T-helper 1 cell treated with Interleukin-12 subunit alpha and Interleukin-12 subunit beta and Interleukin-4 antibody, amounts not matched to agents 30 ng/mL and 1 ng/mL, for 36 hours (primary cell): Measurements from ENCODE around the gene FCHSD2. TPM values are rescaled to one million over a fixed set of nuclear protein-coding genes. Genes with fewer than 3 reads are reported as not detected.

Source experiments
- intact Hi-C: fragments of 100-400 bp; cut with micrococcal nuclease; formaldehyde crosslinking; loops from one replicate; pipeline ENCODE4 v1.15.1; 2024
- total RNA-seq: library from RNA; stranded (reverse); gene quantifications from 2 replicates; pipeline ENCODE4 v1.2.3, GENCODE V29; 2022

The FCHSD2 gene
- total RNA-seq, 1 donor from 2014 or later: 62.6 TPM

- intact Hi-C loops: no loop called here
Observed at GRCh38 chr11:73173755-73174494, 31.8 kb upstream of the FCHSD2 start.

GRCh38 chr11:73172992-73173656, 31.0 kb upstream of the FCHSD2 start:
- intact Hi-C loops: no loop called here

GRCh38 chr11:73171436-73172161, 29.5 kb upstream of the FCHSD2 start:
- intact Hi-C loops: no loop called here

- intact Hi-C loops: no loop called here
Observed at GRCh38 chr11:73170140-73170539, 28.0 kb upstream of the FCHSD2 start.

- intact Hi-C loops: no loop called here
Observed at GRCh38 chr11:73168925-73169579, 26.9 kb upstream of the FCHSD2 start.

- intact Hi-C loops: no loop called here
Observed at GRCh38 chr11:73167363-73167954, 25.3 kb upstream of the FCHSD2 start.

DNA sequence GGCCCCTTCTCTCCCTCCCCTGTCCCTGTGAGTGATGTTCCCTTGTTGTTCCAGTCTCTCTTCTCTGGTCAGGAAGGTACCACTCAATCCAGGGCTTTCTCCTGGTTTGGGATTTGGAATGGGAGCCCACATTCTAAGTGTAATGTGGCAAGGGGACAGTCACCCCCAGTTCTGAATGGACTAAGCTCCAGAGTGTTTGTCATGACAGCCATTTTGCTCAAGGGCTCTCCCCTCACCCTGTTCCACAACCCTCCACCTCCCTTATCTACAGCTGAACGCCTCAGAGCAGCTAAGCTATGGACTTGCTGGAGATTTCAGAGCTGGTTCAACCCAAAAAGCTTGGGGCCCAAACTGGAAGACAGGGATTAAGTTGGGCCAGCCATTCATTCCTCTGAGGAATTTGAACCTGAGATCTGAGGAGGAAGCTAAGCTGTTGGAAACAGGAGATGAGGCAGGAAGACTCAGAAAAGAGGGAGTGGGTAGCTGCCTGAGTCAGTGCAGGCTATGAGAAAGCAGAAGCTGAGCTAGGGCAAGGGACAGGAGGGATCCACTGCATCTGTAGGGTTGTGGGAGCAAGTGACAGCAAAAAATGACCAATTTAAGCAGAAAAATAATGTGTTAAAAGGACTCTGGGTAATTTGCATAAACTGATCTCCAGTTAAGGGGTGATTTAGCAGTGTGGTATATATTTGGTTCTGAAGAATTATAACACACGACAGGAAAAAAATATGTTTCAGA, 22.9 kb upstream of the FCHSD2 start:
- intact Hi-C loops: no loop called here

GRCh38 chr11:73163638-73164174, 21.6 kb upstream of the FCHSD2 start:
- intact Hi-C loops: no loop called here

GRCh38 chr11:73162196-73162740, 20.1 kb upstream of the FCHSD2 start:
- intact Hi-C loops: no loop called here

GRCh38 chr11:73160005-73160760, 18.1 kb upstream of the FCHSD2 start:
- intact Hi-C loops: no loop called here

- intact Hi-C loops: no loop called here
Observed at GRCh38 chr11:73159297-73159696, 17.2 kb upstream of the FCHSD2 start.

DNA sequence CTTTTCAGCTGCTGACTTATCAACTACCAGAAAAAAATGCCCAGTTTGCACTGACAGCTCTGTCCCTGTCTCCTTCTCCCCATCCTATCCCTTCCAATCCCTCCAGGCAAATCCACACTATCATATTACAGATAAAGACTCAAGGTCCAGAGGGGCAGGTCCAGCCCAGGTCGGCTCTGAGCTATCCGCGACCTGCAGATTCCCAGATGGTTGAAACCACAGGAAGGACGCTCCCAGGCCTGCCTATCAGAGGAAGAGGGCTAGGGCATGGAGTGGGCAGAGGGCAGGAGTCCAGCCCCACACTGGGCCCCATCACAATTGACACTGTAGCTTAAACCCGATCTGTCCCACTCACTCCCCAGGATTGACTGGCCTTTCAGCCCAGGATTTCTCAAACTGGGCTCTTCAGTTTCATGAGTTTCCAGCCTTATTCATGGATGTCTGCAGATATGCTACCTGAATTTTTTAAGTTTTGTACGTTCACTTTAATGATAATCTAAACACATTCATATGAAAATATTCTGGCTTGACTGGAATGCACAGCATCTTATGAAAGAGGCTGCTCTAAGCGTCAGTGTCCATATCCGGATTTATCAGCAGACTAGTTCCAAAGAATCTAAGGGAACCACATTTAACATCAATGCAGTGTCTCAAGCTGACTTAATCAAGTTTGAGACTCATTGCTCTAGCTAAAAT, 16.4 kb upstream of the FCHSD2 start:
- intact Hi-C loops: no loop called here

GRCh38 chr11:73157101-73158010, 15.2 kb upstream of the FCHSD2 start:
- intact Hi-C loops: no loop called here

GRCh38 chr11:73156686-73157085, 14.6 kb upstream of the FCHSD2 start:
- intact Hi-C loops: no loop called here

DNA sequence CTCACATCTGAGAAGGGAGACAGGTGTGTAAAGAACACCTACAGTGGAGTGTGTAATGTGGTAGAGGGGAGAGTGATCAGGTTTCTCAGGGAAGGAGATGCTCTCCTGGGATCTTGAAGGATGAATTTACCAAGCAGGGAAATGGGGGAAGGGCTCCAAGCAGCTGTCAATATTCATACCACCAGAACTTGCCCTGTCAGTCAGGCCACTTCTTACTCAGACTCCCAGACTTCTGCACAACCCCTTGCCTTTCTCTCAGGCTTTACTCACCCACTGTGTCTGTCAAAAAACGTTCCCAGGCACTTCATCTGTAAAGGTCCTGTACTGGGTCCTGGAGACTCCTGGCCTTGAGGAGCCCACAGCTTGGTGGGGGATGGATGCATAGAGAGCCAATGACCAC, 14.0 kb upstream of the FCHSD2 start:
- intact Hi-C loops: no loop called here

DNA sequence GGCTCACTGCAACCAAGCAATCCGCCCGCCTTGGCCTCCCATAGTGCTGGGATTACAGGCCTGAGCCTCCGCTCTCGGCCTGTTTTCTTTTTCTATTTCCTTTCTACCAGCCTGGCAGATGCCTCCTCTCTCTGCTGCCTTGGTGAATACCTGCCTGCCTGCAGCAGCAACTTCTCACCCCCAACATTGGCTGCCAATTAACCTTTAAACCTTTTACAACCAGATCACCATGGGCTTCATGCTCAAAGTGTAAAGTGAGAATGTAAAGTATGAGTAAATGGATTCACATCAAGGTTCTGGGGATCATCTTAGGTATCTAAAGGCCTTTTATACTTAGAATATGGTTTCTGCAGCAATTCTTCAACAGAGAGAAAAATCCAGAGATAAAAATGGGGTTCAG, 13.0 kb upstream of the FCHSD2 start:
- intact Hi-C loops: no loop called here

DNA sequence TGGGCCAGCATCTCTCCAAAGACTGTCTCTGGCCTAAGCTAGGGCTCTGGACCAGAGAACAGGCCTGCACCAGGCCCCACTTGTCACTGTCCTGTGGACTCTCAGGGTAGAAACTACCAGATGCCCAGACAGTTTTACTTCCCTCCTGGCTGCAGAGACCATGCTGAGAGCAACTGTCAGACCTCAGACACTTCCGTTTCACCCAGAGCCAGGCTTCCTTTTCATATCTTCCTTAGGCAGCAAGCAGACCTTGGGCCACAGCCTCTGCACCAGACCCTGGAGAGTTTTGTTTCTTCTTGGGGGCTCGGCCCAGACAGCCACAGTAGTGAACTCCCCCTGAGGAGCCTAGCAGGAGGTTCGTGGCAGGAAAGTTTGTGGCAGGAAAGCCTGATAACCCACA, 12.1 kb upstream of the FCHSD2 start:
- intact Hi-C loops: loop anchor here (1.0 kb wide), 2 partner anchors 24 to 184 kb away; no protein-coding TSS in a partner anchor
